ENCODE data around the gene SDHC.
A peak's percentile ranks its signal among the peaks of the same experiment; 100 is the strongest.
"Not testable (repeated sequence)": the region's sequence is repeated elsewhere in the genome, so short reads cannot be mapped to it uniquely, and the experiment has no call there.

The SDHC gene

GRCh38 chr1:161311595-161312181 is 2.5 kb upstream of the SDHC start:
- DNase-seq: no peak

DNA sequence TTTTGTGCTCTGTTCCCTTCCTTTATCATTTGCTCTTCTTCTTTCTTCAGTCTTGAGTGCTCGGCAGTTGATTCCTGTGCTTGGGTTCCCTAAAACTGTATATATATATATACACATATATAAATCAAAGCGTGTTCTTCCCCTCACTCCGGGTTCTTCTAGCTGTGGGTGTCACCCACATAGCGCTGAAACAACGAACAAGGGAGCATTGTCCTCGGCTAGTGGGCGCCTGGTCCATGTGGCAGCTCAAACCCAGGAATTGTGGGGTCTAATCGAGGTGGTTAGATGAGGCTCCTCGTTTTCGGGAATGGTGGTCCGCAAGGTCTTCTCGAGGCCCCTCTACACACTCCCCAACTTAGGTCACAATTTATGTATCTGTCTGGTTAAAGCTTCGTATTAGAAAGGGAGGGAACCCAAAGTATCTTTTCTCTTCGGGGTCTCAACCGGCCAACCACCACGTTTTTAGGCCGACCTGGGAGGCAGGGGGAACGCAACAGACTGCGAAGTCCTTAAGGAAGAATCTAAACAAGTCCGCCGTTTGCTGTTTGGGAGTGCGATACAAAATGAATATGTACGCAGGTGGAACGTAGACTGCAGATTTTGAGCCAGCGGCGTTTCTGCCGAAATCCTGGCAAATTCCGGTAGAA is 504 bp upstream of the SDHC start:
- DNase-seq: no peak

DNA sequence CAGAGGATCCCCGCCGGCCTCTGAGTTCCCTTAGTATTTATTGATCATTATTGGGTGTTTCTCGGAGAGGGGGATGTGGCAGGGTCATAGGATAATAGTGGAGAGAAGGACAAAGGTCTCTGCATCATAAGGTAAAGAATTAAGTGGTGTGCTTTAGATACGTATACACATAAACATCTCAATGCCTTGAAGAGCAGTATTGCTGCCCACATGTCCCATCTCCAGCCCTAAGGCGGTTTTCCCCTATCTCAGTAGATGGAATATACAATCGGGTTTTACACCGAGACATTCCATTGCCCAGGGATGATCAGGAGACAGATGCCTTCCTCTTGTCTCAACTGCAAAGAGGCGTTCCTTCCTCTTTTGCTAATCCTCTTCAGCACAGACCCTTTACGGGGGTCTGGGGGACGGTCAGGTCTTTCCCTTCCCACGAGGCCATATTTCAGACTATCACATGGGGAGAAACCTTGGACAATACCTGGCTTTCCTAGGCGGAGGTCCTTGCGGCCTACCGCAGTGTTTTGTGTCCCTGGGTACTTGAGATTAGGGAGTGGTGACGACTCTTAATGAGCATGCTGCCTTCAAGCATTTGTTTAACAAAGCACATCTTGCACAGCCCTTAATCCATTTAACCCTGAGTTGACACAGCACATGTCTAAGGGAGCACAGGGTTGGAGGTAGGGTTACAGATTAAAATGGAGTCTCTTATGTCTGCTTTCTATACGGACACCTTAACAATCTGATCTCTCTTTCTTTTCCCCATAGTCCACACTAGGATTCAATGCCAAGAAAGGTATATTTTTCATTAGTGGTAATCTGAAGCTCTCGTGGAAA is 1.9 kb downstream of the SDHC start:
- not testable (repeated sequence) for DNase-seq

- DNase-seq: no peak
Measured at GRCh38 chr1:161324020-161324419, 9.8 kb downstream of the SDHC start.

- DNase-seq: peak; percentile 83
Measured at GRCh38 chr1:161330346-161330745, 16.2 kb downstream of the SDHC start.

- DNase-seq: no peak
Measured at GRCh38 chr1:161333166-161333565, 19.0 kb downstream of the SDHC start.

- DNase-seq: no peak
Measured at GRCh38 chr1:161335796-161336195, 21.6 kb downstream of the SDHC start.

DNA sequence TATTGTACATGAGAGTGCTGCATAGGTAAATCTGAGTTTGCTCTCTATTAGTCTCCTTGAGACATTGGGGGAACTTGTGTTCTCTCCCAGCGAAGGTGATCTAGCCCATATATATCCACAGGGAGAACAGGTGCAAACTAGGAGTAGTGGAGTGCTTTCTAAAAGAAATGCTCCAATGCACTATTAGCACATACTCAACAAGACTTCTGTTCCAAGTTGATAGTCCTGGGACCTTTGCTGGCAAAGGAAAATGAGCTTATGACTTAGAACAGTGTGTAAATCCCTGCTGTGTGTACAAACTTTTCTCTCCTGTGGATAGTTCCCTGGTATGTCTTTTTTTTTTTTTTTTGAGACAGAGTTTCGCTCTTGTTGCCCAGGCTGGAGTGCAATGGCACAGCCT is 28.0 kb downstream of the SDHC start:
- DNase-seq: no peak

- DNase-seq: no peak
Measured at GRCh38 chr1:161342821-161343220, 28.6 kb downstream of the SDHC start.

- DNase-seq: no peak
Measured at GRCh38 chr1:161350671-161351070, 36.5 kb downstream of the SDHC start.

- no peak for DNase-seq
Measured at GRCh38 chr1:161351482-161351881, 37.3 kb downstream of the SDHC start.

DNA sequence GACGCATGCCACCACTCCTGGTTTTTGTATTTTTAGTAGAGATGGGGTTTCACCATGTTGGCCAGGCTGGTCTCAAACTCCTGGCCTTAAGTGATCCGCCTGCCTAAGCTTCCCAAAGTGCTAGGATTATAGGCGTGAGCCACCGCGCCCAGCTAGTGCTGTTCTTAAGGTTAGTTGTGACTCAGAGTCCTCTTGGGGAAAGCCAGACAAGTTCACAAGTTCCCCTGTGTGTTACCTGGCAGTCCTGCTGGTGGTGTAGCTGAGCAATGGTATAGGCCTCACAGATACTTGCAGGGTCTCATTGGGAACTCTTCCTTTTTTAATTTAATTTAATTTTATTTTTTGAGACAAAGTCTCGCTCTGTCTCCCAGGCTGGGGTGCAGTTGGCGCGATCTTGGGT is 42.9 kb downstream of the SDHC start:
- no peak for DNase-seq

GRCh38 chr1:161359291-161359690 is 45.1 kb downstream of the SDHC start:
- no peak for DNase-seq

- no peak for DNase-seq
Measured at GRCh38 chr1:161364332-161364731, 50.2 kb downstream of the SDHC start.

DNA sequence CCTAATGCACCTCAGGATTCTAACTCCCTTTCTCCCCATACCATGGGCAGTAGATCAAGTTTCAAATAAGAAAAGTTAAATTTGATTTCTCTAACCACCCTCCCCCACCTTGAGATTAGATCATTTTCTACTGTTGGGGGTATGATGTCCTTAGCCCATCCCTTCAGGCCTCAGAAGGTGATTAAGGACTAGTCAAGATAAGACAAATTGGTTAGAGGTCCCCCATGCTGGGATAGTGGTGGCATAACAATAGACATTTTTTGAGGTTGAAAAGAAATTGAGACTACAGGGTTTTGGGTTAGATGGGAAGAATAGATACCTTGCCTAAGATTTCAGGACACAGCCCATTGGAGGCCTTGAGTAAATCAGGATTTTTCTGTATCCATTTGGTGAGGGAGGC is 51.0 kb downstream of the SDHC start:
- DNase-seq: no peak

GRCh38 chr1:161367684-161368400 is 53.7 kb downstream of the SDHC start, which contains the start of gene CFAP126:
TSS of gene CFAP126 (minus strand) at chr1:161367876. CDS start at chr1:161367868, 8 bp downstream.
- peak; percentile 66 for DNase-seq

DNA sequence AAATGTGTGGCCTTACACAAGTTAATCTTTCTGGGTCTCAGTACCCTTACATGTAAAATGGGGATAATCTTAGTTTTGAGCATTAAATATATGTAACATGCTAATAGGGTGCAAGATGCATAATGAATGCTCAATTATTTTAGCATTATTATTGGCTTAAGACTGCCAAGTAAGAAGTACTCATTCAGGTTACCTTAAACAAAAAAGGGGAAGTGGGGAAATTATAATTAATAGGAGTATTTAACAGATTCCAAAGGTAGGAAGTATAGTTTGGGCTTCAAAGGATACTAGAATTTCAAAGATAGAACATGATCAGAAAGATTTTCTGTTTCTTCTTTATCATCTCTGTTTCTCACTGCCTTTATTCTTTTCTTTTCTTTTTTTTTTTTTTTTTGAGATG is 59.3 kb downstream of the SDHC start:
- no peak for DNase-seq

- DNase-seq: no peak
Measured at GRCh38 chr1:161374373-161374772, 60.2 kb downstream of the SDHC start.

- no peak for DNase-seq
Measured at GRCh38 chr1:161378014-161378413, 63.8 kb downstream of the SDHC start.

- peak; percentile 70 for DNase-seq
Measured at GRCh38 chr1:161379071-161379470, 64.9 kb downstream of the SDHC start.

DNA sequence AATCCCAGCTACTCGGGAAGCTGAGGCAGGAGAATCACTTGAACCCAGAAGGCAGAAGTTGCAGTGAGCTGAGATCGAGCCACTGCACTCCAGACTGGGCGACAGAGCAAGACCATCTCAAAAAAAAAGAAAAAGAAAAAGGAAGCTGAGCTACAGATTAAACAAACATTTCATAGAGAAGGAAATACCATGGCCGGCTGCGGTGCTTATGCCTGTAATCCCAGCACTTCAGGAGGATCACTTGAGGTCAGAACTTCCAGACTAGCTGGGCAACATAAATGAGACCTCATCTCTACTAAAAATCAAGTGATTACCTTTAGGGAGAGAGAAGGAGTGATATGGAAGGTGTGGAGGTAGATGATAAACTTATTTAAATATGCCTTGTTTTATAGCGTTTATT is 67.5 kb downstream of the SDHC start:
- DNase-seq: no peak

DNA sequence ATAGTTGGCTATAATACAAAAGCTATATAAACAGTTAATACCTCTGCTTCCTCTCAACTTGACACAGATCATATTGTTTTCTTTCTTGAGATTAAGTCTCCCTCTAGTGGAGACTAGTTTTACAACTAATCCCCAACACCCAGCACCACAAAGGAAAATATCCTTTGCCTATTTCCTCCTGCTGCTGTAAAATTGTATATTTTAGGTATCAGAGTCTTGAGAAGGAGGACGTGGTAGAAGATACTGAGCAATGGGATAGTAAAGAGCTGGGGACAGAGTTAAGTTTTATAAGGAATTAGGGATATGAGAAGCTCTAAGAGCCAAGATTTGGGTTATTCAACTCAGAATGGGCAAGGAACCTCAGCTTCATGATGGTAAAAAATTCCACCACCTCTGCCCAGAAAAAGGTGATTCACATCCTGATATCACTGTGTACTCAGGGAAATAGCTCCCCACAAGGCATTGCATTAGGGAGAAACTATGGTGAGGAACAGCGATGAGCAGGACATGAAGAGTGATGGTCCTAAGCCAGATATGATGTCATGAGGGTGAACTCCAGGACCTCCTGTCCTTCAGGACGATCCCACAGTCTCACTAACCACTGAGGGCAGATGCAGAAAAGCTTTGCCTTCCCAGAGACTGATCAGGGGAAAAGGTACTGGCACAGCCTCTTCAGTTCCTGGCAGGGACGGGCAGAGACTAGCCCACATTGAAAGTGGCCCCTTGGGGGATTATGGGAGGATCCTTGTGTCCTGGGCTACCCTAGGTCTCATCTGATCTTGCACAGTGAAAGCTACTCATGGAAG is 68.2 kb downstream of the SDHC start:
- no peak for DNase-seq

DNA sequence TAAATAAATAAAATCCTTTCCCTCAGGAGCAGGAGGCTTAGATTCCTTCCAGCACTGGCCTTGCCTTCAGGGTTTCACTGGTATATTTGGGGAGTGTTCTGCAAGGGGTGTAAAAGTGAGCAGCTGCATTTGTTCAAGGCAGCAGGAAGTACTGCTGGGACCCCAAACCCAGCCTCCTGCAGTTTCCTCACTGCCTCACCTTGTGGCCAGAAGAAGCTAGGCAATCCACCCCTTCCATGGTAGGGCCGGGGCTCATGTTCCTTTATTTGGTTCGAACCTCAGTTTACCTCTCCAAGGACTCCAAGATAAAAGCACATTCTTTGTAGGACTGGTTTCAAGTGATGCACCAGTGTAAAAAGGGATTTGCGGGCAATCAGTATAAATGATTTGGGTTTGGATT is 74.5 kb downstream of the SDHC start:
- no peak for DNase-seq

Measured in islet precursor cell (in vitro differentiated cells).